Bronchial epithelial cell (primary cell): ENCODE results near the gene IL1R2. TPM values are rescaled to one million over a fixed set of nuclear protein-coding genes. Genes with fewer than 3 reads are reported as not detected.

Experiments
- DNase-seq: peaks from one replicate; pipeline ENCODE4 v3.0.0-alpha.2; 2010; ENCODE audit warnings: low read depth
- FAIRE-seq: peaks from 2 replicates; lab custom pipeline; 2011; peaks lifted over from hg19 to GRCh38; lab: Jason Lieb, UNC
- H3K27me3 ChIP-seq: 2 replicates; pipeline ENCODE4 v1.5.1; 2011; ENCODE audit warnings: low read length; ENCODE audit not compliant: control insufficient read depth, insufficient read depth
- H3K36me3 ChIP-seq: 2 replicates; pipeline ENCODE4 v1.5.1; 2011; ENCODE audit warnings: low read length; ENCODE audit not compliant: control insufficient read depth, insufficient read depth
- H3K4me3 ChIP-seq: 2 replicates; pipeline ENCODE4 v1.5.1; 2011; ENCODE audit warnings: mild to moderate bottlenecking, low read depth, low read length, control low read depth
- CTCF ChIP-seq: IDR thresholded peaks from 2 replicates; pipeline ENCODE4 v1.5.1; 2011; ENCODE audit warnings: mild to moderate bottlenecking, moderate library complexity, low read length, control low read depth, inconsistent platforms; ENCODE audit not compliant: insufficient read depth, severe bottlenecking
- total RNA-seq: library from RNA; depleted of rRNA; stranded (reverse); fragments of >200 nt; gene quantifications from 2 replicates; pipeline ENCODE4 v1.2.1, GENCODE V29; 2014

IL1R2 gene
- total RNA-seq, 1 donor from 2014 or later, result not detected

GRCh38 chr2:102030855-102031527, 39.2 kb downstream of the IL1R2 start:
- Histone ChIP-seq H3K4me3 (no peak overlapping the region), H3K27me3 (no peaks in the 10 kb centered on the region), H3K36me3 (no peaks in the 10 kb centered on the region)
- DNase-seq (no peak), FAIRE-seq (no peak)
- TF ChIP-seq CTCF, result no peak

- DNase-seq, result no peak
- no peak for TF ChIP-seq CTCF
- FAIRE-seq, result no peak
Observed at GRCh38 chr2:102032368-102033030, 40.7 kb downstream of the IL1R2 start.

GRCh38 chr2:102033031-102033749, 41.4 kb downstream of the IL1R2 start:
- H3K27me3 ChIP-seq, result no peaks in the 10 kb centered on the region
- H3K36me3 ChIP-seq, result no peaks in the 10 kb centered on the region
- TF ChIP-seq CTCF, result no peak
- DNase-seq, result peak; percentile 69
- FAIRE-seq, result no peak
- H3K4me3 ChIP-seq, result no peak overlapping the region

More at GRCh38 chr2:102032368-102033030, 40.7 kb downstream of the IL1R2 start:
- H3K4me3 ChIP-seq, result no peak overlapping the region
- H3K27me3 ChIP-seq, result no peaks in the 10 kb centered on the region
- H3K36me3 ChIP-seq, result no peaks in the 10 kb centered on the region

- FAIRE-seq (no peak), DNase-seq (no peak)
- H3K36me3 ChIP-seq, result no peaks in the 10 kb centered on the region
- no peak for TF ChIP-seq CTCF
- H3K4me3 ChIP-seq, result no peak overlapping the region
- H3K27me3 ChIP-seq, result no peaks in the 10 kb centered on the region
Observed at GRCh38 chr2:102033750-102034682, 42.3 kb downstream of the IL1R2 start.

GRCh38 chr2:102034683-102035548, 43.2 kb downstream of the IL1R2 start:
- TF ChIP-seq CTCF, result no peak
- Histone ChIP-seq H3K36me3 (no peaks in the 10 kb centered on the region), H3K4me3 (no peak overlapping the region), H3K27me3 (no peaks in the 10 kb centered on the region)
- no peak for DNase-seq
- no peak for FAIRE-seq
